Amniotic epithelial cell (primary cell): ENCODE results near the gene STXBP1.
"Not testable (repeated sequence)": the region's sequence is repeated elsewhere in the genome, so short reads cannot be mapped to it uniquely, and the experiment has no call there.

Experiments
- DNase-seq: peaks from one replicate; pipeline ENCODE4 v3.0.0-alpha.2; 2010; ENCODE audit warnings: low read depth

The STXBP1 gene

DNA sequence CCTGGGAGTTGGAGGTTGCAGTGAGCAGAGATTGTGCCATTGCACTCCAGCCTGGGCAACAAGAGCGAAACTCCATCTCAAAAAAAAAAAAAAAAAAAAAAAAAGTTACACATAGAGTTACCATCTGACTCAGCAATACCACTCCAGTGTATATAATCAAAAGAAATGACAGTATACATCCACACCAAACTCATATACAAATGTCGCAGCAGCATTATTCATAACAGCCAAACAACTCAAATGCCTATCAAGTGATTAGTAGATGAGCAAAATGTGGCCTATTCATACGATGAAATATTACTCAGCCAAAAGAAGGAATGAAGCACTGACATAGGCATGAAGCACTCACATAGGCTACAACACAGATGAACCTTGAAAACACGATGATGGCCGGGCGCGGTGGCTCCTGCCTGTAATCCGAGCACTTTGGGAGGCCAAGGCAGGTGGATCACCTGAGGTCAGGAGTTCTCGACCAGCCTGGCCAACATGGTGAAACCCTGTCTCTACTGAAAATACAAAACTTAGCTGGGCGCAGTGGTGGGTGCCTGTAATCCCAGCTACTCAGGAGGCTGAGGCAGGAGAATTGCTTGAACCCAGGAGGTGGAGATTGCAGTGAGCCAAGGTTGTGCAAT lies 9.4 kb downstream of the STXBP1 start:
- not testable (repeated sequence) for DNase-seq

DNA sequence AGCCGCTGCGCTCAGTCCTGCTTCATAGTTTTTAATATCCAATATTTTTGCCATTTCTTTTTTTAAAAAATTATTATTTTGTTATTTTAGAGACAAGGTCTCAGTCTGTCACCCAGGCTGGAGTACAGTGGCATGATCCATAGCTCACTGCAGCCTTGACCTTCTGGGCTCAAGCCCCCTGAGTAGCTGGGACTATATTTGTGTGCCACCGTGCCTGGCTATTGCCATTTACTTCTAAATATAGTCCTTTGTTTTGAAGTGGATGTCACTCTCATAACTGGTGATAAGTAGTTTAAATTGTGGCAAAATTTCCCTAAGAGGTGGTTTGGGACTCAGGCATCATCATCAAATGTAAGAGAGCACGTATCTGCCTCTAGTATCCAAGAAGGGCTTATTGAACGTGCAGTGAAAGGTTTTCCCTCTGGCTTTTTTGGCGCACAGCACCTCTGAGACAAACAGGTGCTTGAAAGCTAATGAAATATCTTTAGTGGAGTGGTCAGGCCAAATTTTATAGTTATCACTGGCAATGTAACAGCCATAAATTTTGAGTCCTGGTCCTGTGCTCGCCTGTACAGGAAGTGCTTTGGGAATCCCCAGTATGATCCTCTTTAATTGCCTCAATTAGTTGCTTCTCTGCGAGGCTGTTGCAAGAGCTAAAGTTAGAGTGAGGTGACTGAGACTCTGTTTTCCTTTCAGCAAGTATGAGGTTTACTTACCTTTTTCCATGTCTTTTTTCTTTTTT lies 14.8 kb downstream of the STXBP1 start:
- DNase-seq, result no peak

DNA sequence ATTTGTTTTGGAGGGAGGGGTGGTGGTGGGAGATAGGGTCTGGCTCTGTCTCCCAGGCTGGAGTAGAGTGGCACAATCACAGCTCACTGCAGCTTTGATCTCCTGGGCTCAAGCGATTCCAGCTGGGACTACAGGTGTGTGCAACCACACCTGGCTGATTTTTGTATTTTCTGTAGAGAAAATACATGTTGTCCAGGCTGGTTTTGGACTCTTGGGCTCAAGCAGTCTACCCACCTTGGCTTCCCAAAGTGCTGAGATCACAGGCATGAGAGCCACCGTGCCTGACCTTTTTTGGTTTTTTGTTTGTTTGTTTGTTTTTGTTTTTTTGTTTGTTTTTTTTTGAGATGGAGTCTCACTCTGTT lies 15.4 kb downstream of the STXBP1 start:
- DNase-seq, result no peak

- DNase-seq, result peak; percentile 49
These were observed 16.8 kb downstream of the STXBP1 start for GRCh38 chr9:127628758-127629467.

DNA sequence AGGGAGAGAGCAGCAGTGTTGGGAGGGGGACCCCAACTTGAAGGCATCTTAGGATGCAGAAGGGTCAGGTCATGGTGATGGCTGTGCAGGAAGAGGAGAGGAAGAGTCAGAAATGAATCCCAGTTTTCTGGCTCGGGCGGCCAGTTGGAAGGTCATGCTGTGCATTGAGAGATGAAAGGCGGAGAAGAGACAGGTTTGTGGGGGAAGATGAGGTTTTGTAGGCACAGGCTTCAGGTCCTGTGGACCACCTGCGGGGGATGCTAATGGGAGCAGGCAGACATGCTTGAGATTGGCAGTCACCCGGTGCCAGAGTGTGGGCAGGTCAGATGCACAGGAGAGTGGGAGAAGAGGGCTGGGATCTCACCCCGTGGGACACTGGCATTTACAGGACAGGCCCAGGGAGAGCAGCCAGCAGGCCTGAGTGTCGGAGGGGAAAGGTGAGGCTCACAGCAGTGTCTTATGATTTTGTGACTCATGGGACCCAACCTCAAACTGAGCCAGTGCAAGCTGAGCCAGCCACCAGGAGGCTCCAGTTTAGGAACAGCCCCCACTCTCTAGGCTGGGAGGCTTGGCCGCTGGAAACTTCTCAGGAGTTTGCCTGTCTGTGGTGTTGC lies 17.5 kb downstream of the STXBP1 start:
- DNase-seq, result no peak

DNA sequence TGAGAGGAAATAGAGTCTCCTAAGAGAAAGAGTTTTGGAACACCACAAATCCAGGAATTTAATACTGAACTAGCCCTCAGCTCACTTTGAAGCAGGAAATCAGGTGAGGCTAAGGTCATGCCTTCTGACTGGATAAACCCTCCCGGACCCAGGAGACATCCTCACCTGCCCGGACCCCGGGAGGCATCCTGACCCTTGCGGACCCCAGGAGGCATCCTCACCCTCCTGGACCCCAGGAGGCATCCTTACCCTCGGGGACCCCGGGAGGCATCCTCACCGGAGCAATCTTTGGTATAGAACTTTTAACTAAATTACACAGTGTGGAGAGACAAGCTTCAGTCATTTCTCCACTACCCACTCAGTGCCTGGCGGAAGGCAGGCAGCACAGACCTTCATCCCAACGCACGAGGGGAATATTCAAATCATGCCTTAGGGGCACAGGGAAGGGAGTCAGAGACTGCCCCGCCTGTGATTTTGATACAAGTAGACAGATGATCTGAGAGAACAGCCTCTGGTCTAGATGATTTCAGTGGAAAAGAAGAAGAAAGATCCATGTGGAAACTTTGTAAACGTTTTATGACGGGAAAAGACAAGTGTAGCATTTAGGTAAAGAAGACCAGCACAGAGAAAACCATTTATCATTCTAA lies 21.3 kb downstream of the STXBP1 start:
- no peak for DNase-seq

DNA sequence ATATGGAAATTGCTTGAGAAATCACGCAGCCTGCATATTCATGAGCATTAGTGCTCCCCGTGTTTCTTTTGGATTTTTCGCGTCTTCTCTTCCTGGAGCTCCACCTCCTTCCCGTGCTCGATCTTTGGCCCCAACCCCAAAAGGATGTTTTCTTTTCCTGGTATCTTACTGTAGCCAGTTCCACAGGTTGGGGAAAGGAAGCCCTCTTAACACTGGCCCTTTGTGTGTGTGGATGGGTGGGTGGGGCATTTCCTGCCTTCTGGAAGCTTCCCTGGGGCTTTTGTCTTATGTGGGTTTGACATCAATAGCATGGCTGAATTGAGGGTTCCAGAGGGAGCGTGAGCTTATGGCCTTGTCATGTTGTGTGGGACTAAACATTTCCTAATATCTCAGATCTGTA lies 21.9 kb downstream of the STXBP1 start:
- DNase-seq, result no peak

GRCh38 chr9:127634698-127635097 lies 22.6 kb downstream of the STXBP1 start:
- DNase-seq, result no peak

DNA sequence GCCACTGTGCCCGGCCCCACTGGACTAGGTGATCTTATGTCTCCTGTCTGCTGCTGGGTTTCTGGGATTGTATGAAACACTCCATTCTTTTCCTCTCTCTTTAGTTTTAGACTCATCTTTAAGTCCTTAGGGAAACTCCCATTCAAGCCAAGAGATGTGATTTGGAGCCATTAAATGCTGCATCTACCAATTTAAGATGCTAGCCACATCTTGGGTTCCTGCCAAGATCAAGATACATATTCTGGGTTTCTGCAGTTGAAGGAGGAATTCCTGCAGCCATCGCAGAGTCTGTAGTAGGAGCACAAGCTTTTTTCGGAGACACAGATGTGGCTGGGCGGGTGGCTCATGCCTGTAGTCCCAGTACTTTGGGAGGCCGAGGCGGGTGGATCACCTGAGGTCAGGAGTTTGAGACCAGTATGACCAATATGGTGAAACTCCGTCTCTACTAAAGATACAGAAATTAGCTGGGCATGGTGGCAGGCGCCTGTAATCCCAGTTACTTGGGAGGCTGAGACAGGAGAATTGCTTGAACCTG lies 23.2 kb downstream of the STXBP1 start:
- no peak for DNase-seq

- DNase-seq, result peak; percentile 72
These were observed 25.3 kb downstream of the STXBP1 start for GRCh38 chr9:127637322-127637847.

DNA sequence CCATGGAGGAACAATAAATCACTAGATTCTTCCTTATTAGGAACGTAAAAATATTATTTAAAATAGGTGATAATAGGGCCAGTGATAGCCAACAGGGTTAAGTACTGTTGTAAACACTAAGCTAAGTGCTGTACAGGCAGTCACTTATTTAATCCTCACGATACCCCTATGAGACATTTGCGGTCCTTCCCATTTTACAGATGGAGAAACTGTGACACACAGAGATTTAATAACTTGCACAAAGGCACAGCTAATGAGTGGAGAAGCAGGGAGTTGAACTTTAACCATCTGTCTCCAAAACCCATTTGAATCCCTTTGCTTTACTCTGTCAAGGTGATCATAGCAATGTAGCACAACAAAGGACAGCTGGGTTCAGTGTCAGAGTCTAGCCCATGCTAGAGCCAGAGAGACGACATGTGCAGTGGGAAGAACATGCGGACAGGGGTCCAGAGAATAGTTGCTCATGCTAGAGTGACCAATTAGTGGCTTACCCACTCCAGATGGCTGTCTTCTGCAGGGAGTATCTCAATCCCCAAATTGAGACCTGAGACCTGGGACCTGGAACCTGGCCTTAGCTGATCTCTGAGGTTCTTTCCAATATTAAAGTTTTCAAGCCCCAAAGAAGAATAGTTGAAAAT lies 28.9 kb downstream of the STXBP1 start:
- DNase-seq, result no peak

- DNase-seq, result no peak
These were observed 30.1 kb downstream of the STXBP1 start for GRCh38 chr9:127642082-127642740.

DNA sequence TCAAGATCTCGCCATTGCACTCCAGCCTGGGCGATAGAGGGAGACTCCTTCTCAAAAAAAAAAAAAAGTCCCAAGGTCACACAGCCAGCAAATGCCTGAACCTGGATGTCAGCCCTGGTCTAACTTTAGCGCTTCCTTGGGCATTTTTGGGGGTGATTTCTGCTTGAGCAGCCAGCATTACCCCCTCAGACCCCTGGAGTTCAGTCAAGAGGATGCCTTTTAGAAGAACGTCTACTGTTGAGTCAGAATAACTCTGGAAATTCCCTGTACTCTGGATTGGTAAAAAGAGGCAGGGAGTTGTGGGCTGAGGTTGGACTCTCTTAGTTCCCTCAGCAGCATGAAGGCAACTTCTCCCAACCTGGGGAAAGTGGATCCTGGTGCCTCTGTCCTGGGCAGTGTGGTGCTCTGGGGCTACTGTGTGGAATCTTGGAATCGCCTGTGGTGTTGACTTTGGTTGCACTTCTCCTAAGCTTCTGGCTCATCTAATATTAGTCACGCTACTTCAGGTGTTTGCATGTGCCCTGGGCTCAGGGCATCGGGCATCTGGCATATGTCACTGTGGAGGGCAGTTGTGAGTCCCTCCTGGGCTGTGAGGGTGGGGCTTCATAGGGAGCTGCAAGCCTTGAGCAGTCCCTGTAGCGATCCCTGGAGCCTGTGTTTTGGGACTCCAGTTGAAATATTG lies 32.2 kb downstream of the STXBP1 start:
- DNase-seq, result no peak

DNA sequence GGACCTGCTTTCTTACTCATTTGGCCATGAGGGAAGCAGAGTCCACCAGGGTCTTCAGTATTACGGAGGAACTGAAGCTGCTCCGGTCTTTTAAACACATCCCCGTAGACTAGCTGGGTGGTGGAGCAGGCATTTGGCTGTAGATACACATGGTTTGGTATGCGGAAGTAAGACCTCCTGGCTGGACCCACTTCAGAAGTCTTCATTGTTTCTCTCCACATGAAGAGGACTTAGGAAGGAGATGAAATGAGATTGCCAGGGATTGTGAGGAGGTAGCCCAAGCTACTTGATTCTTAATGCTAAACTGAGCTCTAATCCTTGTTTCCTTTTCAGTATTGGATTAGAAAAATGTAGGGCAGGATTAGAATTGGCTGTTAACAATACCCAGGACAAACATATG lies 32.9 kb downstream of the STXBP1 start:
- no peak for DNase-seq

DNA sequence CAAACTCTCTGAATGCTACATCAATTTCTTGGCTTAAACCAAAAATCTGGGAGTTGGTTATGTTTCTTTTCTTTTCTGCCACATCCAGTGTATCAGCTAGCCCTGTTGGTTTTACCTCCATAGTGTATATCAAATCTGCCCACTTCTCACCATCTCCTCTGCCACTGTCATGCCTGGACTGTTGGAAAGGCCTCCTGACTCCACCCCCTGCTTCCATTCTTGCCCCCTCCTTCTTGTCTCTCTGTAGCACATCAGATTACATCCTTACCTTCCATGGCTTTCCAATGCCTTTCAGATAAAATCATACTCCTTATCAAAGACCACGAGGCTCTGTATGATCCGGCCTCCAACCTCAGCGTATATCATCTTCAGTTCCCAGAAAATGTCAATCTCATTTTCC lies 35.4 kb downstream of the STXBP1 start:
- DNase-seq, result no peak

- DNase-seq, result no peak
These were observed 38.4 kb downstream of the STXBP1 start for GRCh38 chr9:127650518-127650917.

GRCh38 chr9:127651697-127652610 lies 39.9 kb downstream of the STXBP1 start:
- DNase-seq, result no peak

- no peak for DNase-seq
These were observed 40.7 kb downstream of the STXBP1 start for GRCh38 chr9:127652733-127653132.

DNA sequence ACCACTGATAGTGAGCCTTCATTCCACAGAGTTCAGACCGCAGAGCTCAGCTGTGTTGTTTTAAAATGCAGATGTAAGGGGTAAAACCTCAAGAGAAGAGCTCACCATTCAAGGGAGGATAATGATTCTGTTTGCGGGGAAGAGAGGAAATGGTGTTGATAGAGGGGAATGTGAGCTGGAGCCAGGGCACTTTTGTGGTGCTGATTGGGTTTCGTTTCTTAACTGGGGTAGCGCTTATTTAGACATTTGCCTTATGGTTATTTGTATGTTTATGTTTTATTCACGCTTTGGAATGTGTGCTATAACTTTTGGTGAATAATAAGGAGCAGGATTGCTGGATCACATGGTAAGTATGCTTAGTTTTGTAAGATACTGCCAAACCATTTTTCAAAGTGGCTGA lies 42.5 kb downstream of the STXBP1 start:
- DNase-seq, result peak; percentile 37
